GM12891 (cell line): ENCODE data around the gene MAB21L4.

ENCODE experiments used
- POLR2A ChIP-seq: IDR thresholded peaks from 2 replicates; pipeline ENCODE4 v1.6.1; 2011; ENCODE audit warnings: low read depth, low read length, control low read depth
- POLR2AphosphoS5 ChIP-seq: IDR thresholded peaks from 2 replicates; pipeline ENCODE4 v1.6.1; 2011; ENCODE audit warnings: low read depth, low read length, control low read depth
- SPI1 ChIP-seq: IDR thresholded peaks from 2 replicates; pipeline ENCODE4 v1.6.1; 2011; ENCODE audit warnings: low read depth, low read length, control low read depth
- TAF1 ChIP-seq: IDR thresholded peaks from 2 replicates; pipeline ENCODE4 v1.6.1; 2011; ENCODE audit warnings: low read depth, low read length, control low read depth

GRCh38 chr2:240868286-240869108 lies 27.5 kb downstream of the MAB21L4 start, which contains the start of gene AGXT:
- TF ChIP-seq POLR2A (no peak), SPI1 (no peak), POLR2AphosphoS5 (no peak), TAF1 (no peak)
